DND-41 (cell line): ENCODE results near the gene MBD3L2.
A peak's percentile ranks its signal among the peaks of the same experiment; 100 is the strongest.
"Not testable (repeated sequence)": the region's sequence is repeated elsewhere in the genome, so short reads cannot be mapped to it uniquely, and the experiment has no call there.

Experiments
- ATAC-seq: fragments of 200-7000 bp; cut with Tn5 transposase; 3 replicates; pipeline ENCODE4 v1.9.1; 2021; ENCODE audit warnings: low read depth; ENCODE audit not compliant: insufficient read depth
- DNase-seq: peaks from one replicate; pipeline ENCODE4 v3.0.0-alpha.2; 2020
- H2AFZ ChIP-seq: 2 replicates; pipeline ENCODE4 v1.6.0; 2012; ENCODE audit warnings: low read depth, low read length
- H3K27ac ChIP-seq: 2 replicates; pipeline ENCODE4 v1.5.1; 2012; ENCODE audit warnings: low read length, inconsistent platforms
- H3K27me3 ChIP-seq: fragments of 200-600 bp; sonication (generic); 2 replicates; pipeline ENCODE4 v1.6.0; 2012; ENCODE audit warnings: low read length, mild to moderate bottlenecking, inconsistent platforms; ENCODE audit not compliant: insufficient read depth, poor library complexity
- H3K36me3 ChIP-seq: 2 replicates; pipeline ENCODE4 v1.5.1; 2012; ENCODE audit warnings: low read length, inconsistent platforms; ENCODE audit not compliant: insufficient read depth
- H3K4me1 ChIP-seq: 2 replicates; pipeline ENCODE4 v1.5.1; 2012; ENCODE audit warnings: mild to moderate bottlenecking, low read length; ENCODE audit not compliant: insufficient read depth
- H3K4me2 ChIP-seq: 2 replicates; pipeline ENCODE4 v1.6.0; 2012; ENCODE audit warnings: mild to moderate bottlenecking, moderate library complexity, low read length, inconsistent platforms; ENCODE audit not compliant: insufficient read depth
- H3K4me3 ChIP-seq, 2 experiments: fragments of 200-600 bp in 1 of 2; shearing (Covaris generic) in 1 of 2; 2 replicates each; pipeline ENCODE4 v1.5.1; 2012 to 2016; ENCODE audit warnings: inconsistent platforms in 2 of 2, low read length in 2 of 2, mild to moderate bottlenecking in 2 of 2, low read depth in 1 of 2, moderate library complexity in 1 of 2
- H3K79me2 ChIP-seq: 2 replicates; pipeline ENCODE4 v1.6.0; 2012; ENCODE audit warnings: low read length, inconsistent platforms; ENCODE audit not compliant: insufficient read depth
- H3K9ac ChIP-seq: 2 replicates; pipeline ENCODE4 v1.6.0; 2012; ENCODE audit warnings: low read depth, mild to moderate bottlenecking, inconsistent platforms, low read length, moderate library complexity
- H3K9me3 ChIP-seq: 2 replicates; pipeline ENCODE4 v1.5.1; 2012; ENCODE audit warnings: low read length, moderate library complexity, mild to moderate bottlenecking, inconsistent platforms; ENCODE audit not compliant: insufficient read depth, severe bottlenecking
- H4K20me1 ChIP-seq: 2 replicates; pipeline ENCODE4 v1.6.0; 2012; ENCODE audit warnings: low read length; ENCODE audit not compliant: insufficient read depth
- CTCF ChIP-seq: IDR thresholded peaks from 2 replicates; pipeline ENCODE4 v1.5.1; 2012; ENCODE audit warnings: borderline replicate concordance, low read length, moderate library complexity, mild to moderate bottlenecking; ENCODE audit not compliant: poor library complexity, severe bottlenecking; ENCODE audit errors: extremely low read depth
- EZH2 ChIP-seq: IDR thresholded peaks from 3 replicates; pipeline ENCODE4 v1.6.1; 2012; ENCODE audit warnings: borderline replicate concordance, low read depth, mild to moderate bottlenecking, moderate library complexity, low read length, inconsistent platforms; ENCODE audit not compliant: severe bottlenecking

MBD3L2 gene

GRCh38 chr19:7067122-7067521 is 18.0 kb downstream of the MBD3L2 start:
- not testable (repeated sequence) for H4K20me1 ChIP-seq, ATAC-seq, DNase-seq, H3K9me3 ChIP-seq, H2AFZ ChIP-seq, H3K4me2 ChIP-seq, H3K27me3 ChIP-seq, H3K4me3 ChIP-seq, H3K27ac ChIP-seq, H3K9ac ChIP-seq
- Histone ChIP-seq H3K36me3 (peaks cover 12% of the 10 kb centered on the region), H3K79me2 (peaks cover 20% of the 10 kb centered on the region), H3K4me1 (peaks cover 21% of the 10 kb centered on the region)
- peak; percentile 22 for TF ChIP-seq CTCF

GRCh38 chr19:7067716-7068115 is 18.6 kb downstream of the MBD3L2 start:
- Histone ChIP-seq H3K9me3 (no peaks in the 10 kb centered on the region), H3K4me1 (peaks cover 21% of the 10 kb centered on the region), H4K20me1 (0 out of 2 replicates have a peak, but pooled peaks cover 3% of the 10 kb centered on the region), H3K9ac (no peak overlapping the region), H3K27ac (no peak overlapping the region), H3K36me3 (peaks cover 18% of the 10 kb centered on the region), H3K79me2 (peaks cover 25% of the 10 kb centered on the region), H3K4me2 (no peak overlapping the region), H3K27me3 (no peaks in the 10 kb centered on the region), H3K4me3 (no peak overlapping the region), H2AFZ (no peak overlapping the region)
- ATAC-seq (no peak), DNase-seq (no peak)
- TF ChIP-seq EZH2: no peak
- no peak for TF ChIP-seq CTCF

- Histone ChIP-seq H3K4me1 (peaks cover 21% of the 10 kb centered on the region), H3K79me2 (peaks cover 25% of the 10 kb centered on the region), H3K4me2 (peak overlapping the region; percentile 87), H2AFZ (peak overlapping the region; percentile 75), H3K9me3 (no peaks in the 10 kb centered on the region), H3K9ac (peak overlapping the region; percentile 38), H4K20me1 (0 out of 2 replicates have a peak, but pooled peaks cover 3% of the 10 kb centered on the region), H3K36me3 (peaks cover 26% of the 10 kb centered on the region), H3K27ac (peak overlapping the region; percentile 65), H3K27me3 (no peaks in the 10 kb centered on the region), H3K4me3 (peak overlapping the region in 1 of 2 experiments; percentile 59; a peak in 2 of 4 replicates)
- ATAC-seq (no peak), DNase-seq (no peak)
- TF ChIP-seq EZH2 (no peak), CTCF (no peak)
Observed at GRCh38 chr19:7068599-7068998, 19.5 kb downstream of the MBD3L2 start.
